Subcutaneous adipose tissue (tissue), 4 donors: ENCODE measurements around the gene SH3PXD2A. TPM values are rescaled to one million over a fixed set of nuclear protein-coding genes. Genes with fewer than 3 reads are reported as not detected.

Experiments
- CTCF ChIP-seq: fragments of 450-650 bp; IDR thresholded peaks from one replicate; pipeline ENCODE4 v1.5.1; 2016; ENCODE audit warnings: low read depth, mild to moderate bottlenecking, control low read depth, antibody characterized with exemption, moderate library complexity
- total RNA-seq, 4 donors: library from RNA; depleted of rRNA; stranded (reverse); fragments of >200 nt; gene quantifications; one replicate each; pipeline ENCODE4 v1.1.0, GENCODE V29; 2016

SH3PXD2A gene
- total RNA-seq, 4 donors from 2014 or later = 13.0 to 23.6 (median 18.7) TPM

GRCh38 chr10:103602852-103603155 is 252.6 kb downstream of the SH3PXD2A start:
- TF ChIP-seq CTCF = no peak

GRCh38 chr10:103602028-103602851 is 253.1 kb downstream of the SH3PXD2A start:
- TF ChIP-seq CTCF = no peak

- no peak for TF ChIP-seq CTCF
Measured at GRCh38 chr10:103600956-103601569, 254.3 kb downstream of the SH3PXD2A start.

GRCh38 chr10:103600325-103600724 is 255.1 kb downstream of the SH3PXD2A start:
- TF ChIP-seq CTCF = no peak

- TF ChIP-seq CTCF = no peak
Measured at GRCh38 chr10:103599907-103600306, 255.5 kb downstream of the SH3PXD2A start.

GRCh38 chr10:103599211-103599610 is 256.2 kb downstream of the SH3PXD2A start:
- no peak for TF ChIP-seq CTCF

- no peak for TF ChIP-seq CTCF
Measured at GRCh38 chr10:103598654-103599115, 256.7 kb downstream of the SH3PXD2A start.
